OCI-LY3 (cell line): ENCODE data around the gene MYBPC2.

Experiments used
- H2AFZ ChIP-seq: fragments of 200-600, 300-600 bp; shearing (Covaris generic); 2 replicates; pipeline ENCODE4 v1.6.0; 2014; ENCODE audit warnings: antibody characterized with exemption, low read depth, low read length
- H3K27ac ChIP-seq: fragments of 200-600, 300-600 bp; sonication (generic); 2 replicates; pipeline ENCODE4 v1.5.1; 2014; ENCODE audit warnings: mild to moderate bottlenecking, low read length, moderate library complexity, mixed read lengths
- H3K27me3 ChIP-seq: fragments of 200-600, 300-600 bp; sonication (generic); 2 replicates; pipeline ENCODE4 v1.6.1; 2014; ENCODE audit warnings: low read depth, low read length, mixed read lengths
- H3K36me3 ChIP-seq: fragments of 200-600, 300-600 bp; sonication (generic); replicated peaks from 2 replicates; pipeline ENCODE3; 2014; ENCODE audit warnings: low read depth, low read length, mixed read lengths
- H3K4me1 ChIP-seq: fragments of 300-600, 200-600 bp; sonication (generic); 2 replicates; pipeline ENCODE4 v1.6.1; 2014; ENCODE audit warnings: low read length, mixed read lengths
- H3K4me2 ChIP-seq: fragments of 200-600, 300-600 bp; sonication (generic); 2 replicates; pipeline ENCODE4 v1.6.1; 2014; ENCODE audit warnings: low read length, mixed read lengths
- H3K4me3 ChIP-seq: fragments of 300-600, 200-600 bp; sonication (generic); 2 replicates; pipeline ENCODE4 v1.5.1; 2014; ENCODE audit warnings: antibody characterized with exemption, mild to moderate bottlenecking, low read length, moderate library complexity
- H3K79me2 ChIP-seq: fragments of 300-600, 200-600 bp; shearing (Covaris generic); 2 replicates; pipeline ENCODE4 v1.6.1; 2014; ENCODE audit warnings: mild to moderate bottlenecking, low read length, mixed read lengths
- H3K9ac ChIP-seq: fragments of 300-600, 200-600 bp; shearing (Covaris generic); 2 replicates; pipeline ENCODE4 v1.6.0; 2014; ENCODE audit warnings: mild to moderate bottlenecking, low read length, moderate library complexity
- H3K9me3 ChIP-seq: fragments of 200-600, 300-600 bp; shearing (Covaris generic); 2 replicates; pipeline ENCODE4 v1.6.1; 2014; ENCODE audit warnings: low read length, mixed read lengths; ENCODE audit not compliant: insufficient read depth
- H4K20me1 ChIP-seq: fragments of 200-600, 300-600 bp; sonication (generic); 2 replicates; pipeline ENCODE4 v1.6.1; 2016; ENCODE audit warnings: low read length, mixed read lengths; ENCODE audit not compliant: insufficient read depth
- EZH2phosphoT487 ChIP-seq: fragments of 200-600 bp; shearing (Covaris generic); IDR thresholded peaks from 2 replicates; pipeline ENCODE4 v1.6.1; 2018; ENCODE audit warnings: antibody characterized with exemption, mixed run types, low read depth
- TF ChIP-seq, protein P1 (sequence below): fragments of 200-600, 300-600 bp; sonication (generic); IDR thresholded peaks from 2 replicates; pipeline ENCODE4 v1.5.1; 2014; ENCODE audit warnings: antibody characterized with exemption, low read length, low read depth

MYBPC2 gene

GRCh38 chr19:50485284-50485955, 52.7 kb downstream of the MYBPC2 start:
- no peak overlapping the region for H3K9ac ChIP-seq
- H3K79me2 ChIP-seq = no peaks in the 10 kb centered on the region
- H3K27me3 ChIP-seq = peaks cover 7% of the 10 kb centered on the region; the same call in 1 of the 2 replicates
- peaks cover 36% of the 10 kb centered on the region for H3K36me3 ChIP-seq
- no peak overlapping the region for H2AFZ ChIP-seq
- no peak for TF ChIP-seq EZH2phosphoT487
- TF ChIP-seq, protein P1, sequence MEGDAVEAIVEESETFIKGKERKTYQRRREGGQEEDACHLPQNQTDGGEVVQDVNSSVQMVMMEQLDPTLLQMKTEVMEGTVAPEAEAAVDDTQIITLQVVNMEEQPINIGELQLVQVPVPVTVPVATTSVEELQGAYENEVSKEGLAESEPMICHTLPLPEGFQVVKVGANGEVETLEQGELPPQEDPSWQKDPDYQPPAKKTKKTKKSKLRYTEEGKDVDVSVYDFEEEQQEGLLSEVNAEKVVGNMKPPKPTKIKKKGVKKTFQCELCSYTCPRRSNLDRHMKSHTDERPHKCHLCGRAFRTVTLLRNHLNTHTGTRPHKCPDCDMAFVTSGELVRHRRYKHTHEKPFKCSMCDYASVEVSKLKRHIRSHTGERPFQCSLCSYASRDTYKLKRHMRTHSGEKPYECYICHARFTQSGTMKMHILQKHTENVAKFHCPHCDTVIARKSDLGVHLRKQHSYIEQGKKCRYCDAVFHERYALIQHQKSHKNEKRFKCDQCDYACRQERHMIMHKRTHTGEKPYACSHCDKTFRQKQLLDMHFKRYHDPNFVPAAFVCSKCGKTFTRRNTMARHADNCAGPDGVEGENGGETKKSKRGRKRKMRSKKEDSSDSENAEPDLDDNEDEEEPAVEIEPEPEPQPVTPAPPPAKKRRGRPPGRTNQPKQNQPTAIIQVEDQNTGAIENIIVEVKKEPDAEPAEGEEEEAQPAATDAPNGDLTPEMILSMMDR = no peak
- H3K4me2 ChIP-seq = no peak overlapping the region
- H4K20me1 ChIP-seq = 0 out of 2 replicates have a peak, but pooled peaks cover 3% of the 10 kb centered on the region
- H3K4me3 ChIP-seq = no peak overlapping the region
- H3K4me1 ChIP-seq = no peaks in the 10 kb centered on the region
- no peak overlapping the region for H3K27ac ChIP-seq
- no peaks in the 10 kb centered on the region for H3K9me3 ChIP-seq

GRCh38 chr19:50486823-50487515, 54.3 kb downstream of the MYBPC2 start:
- Histone ChIP-seq H4K20me1 (0 out of 2 replicates have a peak, but pooled peaks cover 3% of the 10 kb centered on the region), H3K4me2 (no peak overlapping the region), H3K27me3 (peaks cover 7% of the 10 kb centered on the region; the same call in 1 of the 2 replicates), H3K9me3 (no peaks in the 10 kb centered on the region), H3K9ac (no peak overlapping the region), H3K36me3 (peaks cover 35% of the 10 kb centered on the region), H3K4me1 (no peaks in the 10 kb centered on the region), H3K27ac (no peak overlapping the region), H3K4me3 (no peak overlapping the region), H3K79me2 (no peaks in the 10 kb centered on the region), H2AFZ (no peak overlapping the region)
- TF ChIP-seq, protein P1 = peak; percentile 84
- no peak for TF ChIP-seq EZH2phosphoT487

DNA sequence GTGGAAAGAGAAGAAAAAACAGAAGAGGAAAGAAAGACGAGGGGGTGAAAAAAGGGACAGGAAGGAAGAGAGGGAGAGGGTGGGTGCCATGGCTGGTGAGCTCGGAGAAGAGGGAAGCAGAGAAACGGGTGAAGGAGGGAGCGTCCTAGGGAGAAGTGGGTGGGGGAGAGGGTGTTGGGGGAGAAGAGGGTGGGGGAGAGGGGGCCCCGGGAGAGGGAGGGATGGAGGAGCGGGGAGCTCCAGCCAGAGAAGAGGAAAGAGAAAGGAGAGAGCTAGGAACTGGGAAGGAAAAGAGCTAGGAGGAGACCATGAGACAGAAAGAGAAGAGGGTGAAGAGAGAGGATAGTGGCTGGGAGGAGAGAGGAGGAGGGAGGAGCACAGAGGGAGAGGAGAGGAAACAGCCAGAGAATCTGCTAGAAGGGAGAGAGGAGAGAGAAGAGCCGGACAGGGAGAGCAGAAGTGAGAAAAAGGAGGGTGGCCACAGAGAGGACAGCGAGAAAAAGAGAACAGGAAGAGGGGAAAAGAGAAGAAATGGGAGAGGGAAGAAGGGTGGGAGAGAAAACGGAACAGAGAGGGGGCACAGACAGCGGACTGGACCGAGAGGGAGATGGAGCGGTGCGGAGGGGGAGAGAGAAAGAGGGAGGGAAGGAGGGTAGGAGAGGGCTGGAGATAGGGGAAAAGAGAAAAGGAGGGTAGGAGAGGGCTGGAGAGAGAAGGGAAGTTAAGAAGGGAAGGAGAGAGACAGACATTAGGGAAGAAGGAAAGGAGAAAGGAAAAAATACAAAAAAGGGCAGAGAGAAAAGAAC, 55.9 kb downstream of the MYBPC2 start:
- Histone ChIP-seq H3K4me1 (no peaks in the 10 kb centered on the region), H3K4me2 (no peak overlapping the region), H3K27me3 (peaks cover 7% of the 10 kb centered on the region; the same call in 1 of the 2 replicates), H3K4me3 (no peak overlapping the region), H3K36me3 (peaks cover 28% of the 10 kb centered on the region), H2AFZ (no peak overlapping the region), H3K27ac (no peak overlapping the region), H3K9me3 (no peaks in the 10 kb centered on the region), H4K20me1 (0 out of 2 replicates have a peak, but pooled peaks cover 3% of the 10 kb centered on the region), H3K9ac (no peak overlapping the region), H3K79me2 (no peaks in the 10 kb centered on the region)
- no peak for TF ChIP-seq EZH2phosphoT487
- TF ChIP-seq, protein P1 = no peak
